ENCODE data around the gene BCCIP.
A peak's percentile ranks its signal among the peaks of the same experiment; 100 is the strongest.

Gene BCCIP

GRCh38 chr10:125822878-125823662 lies at the start of gene BCCIP, which contains the start of gene UROS:
BCCIP (plus strand) TSS chr10:125823546; CDS start chr10:125823558, 12 bp downstream.
UROS (minus strand) TSS chr10:125823258; CDS start chr10:125816499, 6,759 bp downstream.
- DNase-seq = peak; percentile 82 to 89

GRCh38 chr10:125773687-125774543 lies 49.4 kb upstream of the BCCIP start:
- DNase-seq = no peak

- no peak for DNase-seq
Observed at GRCh38 chr10:125774581-125775191, 48.7 kb upstream of the BCCIP start.

- no peak for DNase-seq
Observed at GRCh38 chr10:125775491-125776106, 47.7 kb upstream of the BCCIP start, which contains the start of gene MMP21. MMP21 (minus strand) TSS chr10:125775821; CDS start chr10:125775821, 0 bp downstream.

GRCh38 chr10:125777806-125778205 lies 45.5 kb upstream of the BCCIP start:
- DNase-seq = no peak

- no peak for DNase-seq
Observed at GRCh38 chr10:125778556-125778955, 44.8 kb upstream of the BCCIP start.

GRCh38 chr10:125779403-125780327 lies 43.7 kb upstream of the BCCIP start:
- DNase-seq = no peak

- no peak for DNase-seq
Observed at GRCh38 chr10:125781374-125781773, 42.0 kb upstream of the BCCIP start.

GRCh38 chr10:125782054-125782453 lies 41.3 kb upstream of the BCCIP start:
- DNase-seq = no peak

GRCh38 chr10:125782616-125783015 lies 40.7 kb upstream of the BCCIP start:
- no peak for DNase-seq

- no peak for DNase-seq
Observed at GRCh38 chr10:125783408-125783807, 39.9 kb upstream of the BCCIP start.

GRCh38 chr10:125783957-125784356 lies 39.4 kb upstream of the BCCIP start:
- DNase-seq = no peak

- DNase-seq = no peak
Observed at GRCh38 chr10:125785791-125786190, 37.6 kb upstream of the BCCIP start.

- DNase-seq = no peak
Observed at GRCh38 chr10:125788156-125789034, 35.0 kb upstream of the BCCIP start.

GRCh38 chr10:125792342-125793300 lies 30.7 kb upstream of the BCCIP start:
- DNase-seq = no peak

GRCh38 chr10:125795128-125795527 lies 28.2 kb upstream of the BCCIP start:
- no peak for DNase-seq

- DNase-seq = no peak
Observed at GRCh38 chr10:125795637-125796190, 27.6 kb upstream of the BCCIP start.

GRCh38 chr10:125797424-125797823 lies 25.9 kb upstream of the BCCIP start:
- DNase-seq = no peak
